Colonic mucosa (tissue), 4 donors: Measurements from ENCODE around the gene VWC2. TPM values are rescaled to one million over a fixed set of nuclear protein-coding genes. Genes with fewer than 3 reads are reported as not detected.

Source experiments
- DNase-seq: peaks from one replicate; pipeline ENCODE4 v3.0.0-alpha.2; 2020
- H3K27ac ChIP-seq: fragments of 200-600 bp; one replicate; pipeline ENCODE4 v1.8.0; 2021
- H3K27me3 ChIP-seq: fragments of 200-600 bp; one replicate; pipeline ENCODE4 v1.8.0; 2021
- H3K36me3 ChIP-seq: fragments of 200-600 bp; one replicate; pipeline ENCODE4 v1.8.0; 2021
- H3K4me1 ChIP-seq: fragments of 200-600 bp; one replicate; pipeline ENCODE4 v1.8.0; 2021; ENCODE audit warnings: mild to moderate bottlenecking
- H3K4me3 ChIP-seq: fragments of 200-600 bp; one replicate; pipeline ENCODE4 v1.8.0; 2021
- H3K9ac ChIP-seq, 2 donors: one replicate each; pipeline ENCODE4 v1.7.0; 2013; ENCODE audit warnings: control low read depth in 2 of 2, low read depth in 2 of 2, low read length in 2 of 2
- H3K9me3 ChIP-seq: fragments of 200-600 bp; one replicate; pipeline ENCODE4 v1.8.0; 2021
- intact Hi-C: fragments of 100-400 bp; cut with DNase I; formaldehyde crosslinking; loops from one replicate; pipeline ENCODE4 v1.14.1; 2022
- total RNA-seq, 2 donors: library from RNA; stranded (reverse); fragmentation: NEBNext Ultra II Directional in 1 of 2; extraction: Animal tissue kit (Norgen Biotek cat#: 25700) in 1 of 2; gene quantifications; one replicate each; pipeline ENCODE4 v1.2.1, GENCODE V29; 2021
- TF ChIP-seq, protein P1 (sequence below): fragments of 200-600 bp; IDR thresholded peaks from one replicate; pipeline ENCODE4 v1.8.0; 2022; ENCODE audit warnings: antibody characterized with exemption, mild to moderate bottlenecking
- donor health status: healthy.
- donor health status: DM: no; HTN: no; CAD: no.
- donor health status: DM: no; HTN: no; CAD: no.

Gene VWC2
- total RNA-seq, 2 donors from 2014 or later, result 0.08 to 0.10 TPM

GRCh38 chr7:49781996-49782395 lies 8.6 kb downstream of the VWC2 start:
- Histone ChIP-seq H3K27ac (no peak overlapping the region), H3K36me3 (no peaks in the 10 kb centered on the region), H3K4me1 (no peaks in the 10 kb centered on the region), H3K27me3 (peaks cover 3% of the 10 kb centered on the region), H3K9ac (no peak overlapping the region), H3K4me3 (no peak overlapping the region), H3K9me3 (no peaks in the 10 kb centered on the region)
- intact Hi-C loops, result no loop called here
- no peak for DNase-seq
- TF ChIP-seq, protein P1, sequence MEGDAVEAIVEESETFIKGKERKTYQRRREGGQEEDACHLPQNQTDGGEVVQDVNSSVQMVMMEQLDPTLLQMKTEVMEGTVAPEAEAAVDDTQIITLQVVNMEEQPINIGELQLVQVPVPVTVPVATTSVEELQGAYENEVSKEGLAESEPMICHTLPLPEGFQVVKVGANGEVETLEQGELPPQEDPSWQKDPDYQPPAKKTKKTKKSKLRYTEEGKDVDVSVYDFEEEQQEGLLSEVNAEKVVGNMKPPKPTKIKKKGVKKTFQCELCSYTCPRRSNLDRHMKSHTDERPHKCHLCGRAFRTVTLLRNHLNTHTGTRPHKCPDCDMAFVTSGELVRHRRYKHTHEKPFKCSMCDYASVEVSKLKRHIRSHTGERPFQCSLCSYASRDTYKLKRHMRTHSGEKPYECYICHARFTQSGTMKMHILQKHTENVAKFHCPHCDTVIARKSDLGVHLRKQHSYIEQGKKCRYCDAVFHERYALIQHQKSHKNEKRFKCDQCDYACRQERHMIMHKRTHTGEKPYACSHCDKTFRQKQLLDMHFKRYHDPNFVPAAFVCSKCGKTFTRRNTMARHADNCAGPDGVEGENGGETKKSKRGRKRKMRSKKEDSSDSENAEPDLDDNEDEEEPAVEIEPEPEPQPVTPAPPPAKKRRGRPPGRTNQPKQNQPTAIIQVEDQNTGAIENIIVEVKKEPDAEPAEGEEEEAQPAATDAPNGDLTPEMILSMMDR, result no peak

DNA sequence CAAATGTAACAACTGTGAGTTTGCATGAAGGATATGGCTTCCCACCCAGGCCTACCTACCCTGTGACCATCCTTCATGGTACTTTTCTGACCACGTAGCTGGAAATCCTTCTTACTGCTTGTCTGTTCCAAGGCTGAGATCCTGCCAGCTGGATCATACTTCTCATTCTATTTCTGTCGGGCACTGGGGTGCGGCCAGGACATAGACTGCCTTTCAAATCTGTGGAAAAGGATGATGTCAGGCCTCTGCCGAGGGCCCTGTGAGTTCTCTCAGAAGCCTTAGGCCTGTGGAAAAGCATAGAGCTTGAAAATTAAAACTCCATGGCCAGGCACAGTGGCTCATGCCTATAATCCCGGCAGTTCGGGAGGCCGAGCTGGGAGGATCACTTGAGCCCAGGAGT lies 10.0 kb downstream of the VWC2 start:
- intact Hi-C loops, result no loop called here

DNA sequence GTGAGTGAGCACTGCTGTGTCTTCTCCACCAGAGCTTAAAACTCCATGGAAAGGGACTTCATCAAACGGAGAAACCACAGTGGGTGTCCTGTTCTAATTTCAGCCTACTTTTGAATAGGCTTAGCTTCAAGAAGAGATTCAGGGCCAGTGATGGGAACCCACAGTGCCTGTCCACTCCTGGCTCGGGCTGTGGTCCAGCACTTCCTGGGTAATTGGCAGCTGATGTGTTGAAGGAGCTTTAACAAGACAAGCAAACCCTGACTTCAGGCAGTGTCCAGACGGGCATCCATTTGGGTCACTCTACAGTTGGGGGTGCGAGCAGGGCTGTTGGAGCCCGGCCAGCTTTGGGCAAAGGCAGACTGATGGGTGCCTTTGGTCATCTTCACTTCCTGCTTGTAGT lies 14.5 kb downstream of the VWC2 start:
- H3K4me3 ChIP-seq, result no peak overlapping the region

More for the DNA sequence above, 10.0 kb downstream of the VWC2 start:
- DNase-seq, result no peak
- Histone ChIP-seq H3K27me3 (peaks cover 2% of the 10 kb centered on the region), H3K36me3 (no peaks in the 10 kb centered on the region), H3K4me1 (no peaks in the 10 kb centered on the region), H3K4me3 (no peak overlapping the region), H3K9me3 (no peaks in the 10 kb centered on the region), H3K9ac (no peak overlapping the region), H3K27ac (no peak overlapping the region)
- TF ChIP-seq, protein P1, result no peak

GRCh38 chr7:49788455-49789059 lies 15.1 kb downstream of the VWC2 start:
- intact Hi-C loops, result no loop called here

More for the DNA sequence above, 14.5 kb downstream of the VWC2 start:
- TF ChIP-seq, protein P1, result no peak
- Histone ChIP-seq H3K9ac (no peak overlapping the region), H3K9me3 (no peaks in the 10 kb centered on the region), H3K27ac (no peak overlapping the region), H3K27me3 (no peaks in the 10 kb centered on the region), H3K36me3 (no peaks in the 10 kb centered on the region), H3K4me1 (no peaks in the 10 kb centered on the region)
- intact Hi-C loops, result no loop called here
- DNase-seq, result no peak

DNA sequence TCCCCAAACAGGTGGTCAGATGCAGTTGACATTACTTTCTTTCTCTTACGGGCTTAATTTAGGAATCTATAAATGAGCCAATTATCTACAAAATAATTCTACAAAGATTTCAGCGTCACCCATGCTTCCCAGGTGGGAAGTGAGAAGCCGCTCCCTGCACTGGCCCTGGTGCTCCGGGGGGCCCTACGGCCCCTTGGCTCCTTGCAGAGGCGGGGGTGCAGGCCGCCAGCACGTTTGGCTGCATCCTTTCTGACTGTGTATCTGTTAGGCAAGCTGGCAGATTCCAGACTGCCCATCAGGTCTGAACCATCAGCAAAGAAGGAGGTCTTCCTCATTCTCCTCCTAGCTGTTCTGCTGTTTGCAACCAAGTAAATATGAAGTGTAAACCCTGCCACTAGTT lies 16.3 kb downstream of the VWC2 start:
- TF ChIP-seq, protein P1, result no peak
- Histone ChIP-seq H3K9me3 (no peaks in the 10 kb centered on the region), H3K9ac (no peak overlapping the region), H3K27me3 (no peaks in the 10 kb centered on the region), H3K36me3 (no peaks in the 10 kb centered on the region), H3K4me1 (no peaks in the 10 kb centered on the region), H3K4me3 (no peak overlapping the region), H3K27ac (no peak overlapping the region)
- intact Hi-C loops, result loop anchor here (5.0 kb wide), 2 partner anchors 307 to 787 kb away; no protein-coding TSS in a partner anchor
- no peak for DNase-seq

More at GRCh38 chr7:49788455-49789059, 15.1 kb downstream of the VWC2 start:
- Histone ChIP-seq H3K27ac (no peak overlapping the region), H3K9me3 (no peaks in the 10 kb centered on the region), H3K4me1 (no peaks in the 10 kb centered on the region), H3K4me3 (no peak overlapping the region), H3K9ac (no peak overlapping the region), H3K36me3 (no peaks in the 10 kb centered on the region), H3K27me3 (no peaks in the 10 kb centered on the region)
- DNase-seq, result no peak
- TF ChIP-seq, protein P1, result no peak
